Stimulated activated CD8-positive, alpha-beta memory T cell treated with anti-CD3 and anti-CD28 coated beads, Interleukin-12 subunit alpha, Interleukin-12 subunit beta, amount 100 ng/mL, for 24 hours (primary cell): Measurements from ENCODE around the gene SLC25A43.
"Not testable (repeated sequence)": the region's sequence is repeated elsewhere in the genome, so short reads cannot be mapped to it uniquely, and the experiment has no call there.

Experiments used
- DNase-seq: peaks from one replicate; pipeline ENCODE4 v3.0.0-alpha.2; 2020; ENCODE audit errors: extremely low read depth

Gene SLC25A43

GRCh38 chrX:119398974-119399771 is at the start of gene SLC25A43:
TSS of gene SLC25A43 (plus strand) at chrX:119399336. CDS start at chrX:119399404, 68 bp downstream.
- no peak for DNase-seq

GRCh38 chrX:119359618-119360382 is 39.3 kb upstream of the SLC25A43 start:
- DNase-seq = no peak

GRCh38 chrX:119361451-119361850 is 37.7 kb upstream of the SLC25A43 start:
- not testable (repeated sequence) for DNase-seq

- DNase-seq = not testable (repeated sequence)
Observed at GRCh38 chrX:119362074-119362473, 37.1 kb upstream of the SLC25A43 start.

DNA sequence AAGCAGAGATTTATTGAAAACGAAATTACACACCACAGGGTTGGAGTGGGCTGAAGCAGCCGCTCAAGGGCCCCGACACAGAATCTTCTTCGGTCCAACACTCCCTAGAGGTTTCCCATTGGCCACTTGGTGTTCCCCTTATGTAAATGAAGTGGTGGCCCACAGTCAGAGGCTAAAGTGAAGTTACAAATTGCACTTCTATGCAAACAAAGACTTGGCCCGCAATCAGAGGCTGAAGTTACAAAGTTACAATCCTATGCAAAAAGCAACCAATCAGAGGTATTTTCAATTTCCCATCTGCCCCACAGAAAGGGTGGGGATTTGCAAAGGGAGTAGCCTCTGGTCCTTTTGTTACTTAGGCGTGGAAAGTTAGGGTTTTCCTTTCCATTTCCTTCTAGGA is 35.7 kb upstream of the SLC25A43 start:
- DNase-seq = no peak

DNA sequence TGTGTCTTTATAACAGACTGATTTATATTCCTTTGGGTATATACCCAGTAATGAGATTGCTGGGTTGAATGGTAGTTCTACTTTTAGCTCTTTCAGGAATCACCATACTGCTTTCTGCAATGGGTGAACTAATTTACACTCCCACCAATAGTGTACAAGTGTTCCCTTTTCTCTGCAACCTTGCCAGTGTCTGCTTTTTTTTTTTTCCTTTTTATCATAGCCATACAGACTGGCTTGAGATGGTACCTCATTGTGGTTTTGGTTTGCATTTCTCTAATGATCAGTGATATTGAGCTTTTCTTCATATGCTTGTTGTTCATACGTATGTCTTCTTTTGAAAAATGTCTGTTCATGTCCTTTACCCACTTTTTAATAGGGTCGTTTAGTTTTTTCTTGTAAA is 27.3 kb upstream of the SLC25A43 start:
- DNase-seq = not testable (repeated sequence)

- DNase-seq = no peak
Observed at GRCh38 chrX:119374736-119375135, 24.4 kb upstream of the SLC25A43 start.

- no peak for DNase-seq
Observed at GRCh38 chrX:119375561-119375960, 23.6 kb upstream of the SLC25A43 start.

DNA sequence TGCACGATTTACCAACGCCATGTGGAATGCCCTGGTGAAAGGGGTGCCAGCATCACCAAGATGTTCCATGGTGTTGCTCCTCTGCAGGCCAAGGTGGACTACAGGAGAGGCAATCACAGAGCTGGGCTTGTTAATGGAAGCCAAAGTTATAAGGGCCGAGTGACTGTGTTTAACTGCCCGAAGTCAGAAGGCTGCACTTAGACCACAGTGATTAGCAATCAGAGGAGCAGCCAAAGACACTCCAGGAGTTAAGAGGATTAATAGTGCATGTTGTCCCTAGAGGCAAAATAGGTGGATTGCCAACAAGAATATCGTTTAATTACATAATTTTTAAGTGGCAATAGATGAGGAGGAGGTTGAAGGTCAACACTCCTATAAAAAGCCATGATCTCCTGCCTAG is 22.8 kb upstream of the SLC25A43 start:
- no peak for DNase-seq

DNA sequence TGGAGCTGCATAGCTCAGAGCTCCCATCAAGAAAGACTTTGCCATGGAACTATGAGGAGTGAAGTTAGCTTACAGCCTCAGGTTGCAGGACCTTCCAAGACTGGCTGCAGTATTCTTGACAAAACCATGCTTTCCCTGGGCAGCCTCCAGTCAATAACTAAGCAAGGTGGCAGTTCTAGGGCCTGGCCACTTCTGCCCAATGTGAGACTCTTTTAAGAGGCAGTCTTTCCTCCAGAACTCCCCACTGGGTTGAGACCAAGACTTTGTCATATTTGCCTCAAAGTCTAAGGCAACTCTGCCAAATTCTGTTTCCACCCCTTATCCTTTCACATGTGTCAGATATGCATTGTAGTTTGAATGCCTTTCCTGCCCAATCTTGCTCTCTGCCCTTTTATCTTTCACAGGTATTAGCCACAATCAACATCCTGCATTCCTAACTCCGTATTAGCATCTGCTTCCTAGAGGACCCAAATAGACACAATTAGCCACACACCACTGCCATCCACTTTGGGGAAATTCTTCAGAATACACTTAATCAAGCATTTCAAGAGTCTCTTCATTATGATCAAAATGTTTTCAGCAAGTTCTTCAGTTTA is 17.7 kb upstream of the SLC25A43 start:
- DNase-seq = no peak

DNA sequence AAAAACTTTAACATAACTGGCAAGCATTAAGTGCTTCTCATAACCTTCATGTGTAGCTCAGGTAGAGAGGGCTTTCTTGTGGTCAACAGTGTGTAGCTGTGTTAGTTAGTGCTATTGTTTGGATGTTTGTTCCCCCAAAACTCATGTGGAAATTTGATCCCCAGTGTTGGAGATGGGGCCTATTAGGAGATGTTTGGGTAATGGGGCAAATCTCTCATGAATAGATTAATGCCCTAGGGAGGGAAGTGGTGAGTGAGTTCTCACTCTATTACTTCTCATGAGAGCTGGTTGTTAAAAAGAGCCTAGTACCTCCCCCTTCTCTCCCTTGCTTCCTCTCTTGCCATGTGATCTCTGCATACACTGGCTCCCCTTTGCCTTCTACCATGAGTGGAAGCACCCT is 16.5 kb upstream of the SLC25A43 start:
- DNase-seq = no peak

DNA sequence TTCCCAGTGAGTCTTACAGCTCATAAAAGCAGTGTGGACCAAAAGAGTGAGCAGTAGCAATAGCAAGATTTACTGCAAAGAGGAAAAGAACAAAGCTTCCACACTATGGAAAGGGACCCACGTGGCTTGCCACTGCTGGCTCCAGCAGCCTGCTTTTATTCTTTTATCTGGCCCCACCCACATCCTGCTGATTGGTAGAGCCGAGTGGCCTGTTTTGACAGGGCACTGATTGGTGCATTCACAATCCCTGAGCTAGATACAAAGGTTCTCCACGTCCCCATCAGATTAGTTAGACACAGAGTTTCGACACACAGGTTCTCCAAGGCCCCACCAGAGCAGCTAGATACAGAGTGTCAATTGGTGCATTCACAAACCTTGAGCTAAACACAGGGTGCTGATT is 12.5 kb upstream of the SLC25A43 start:
- not testable (repeated sequence) for DNase-seq

DNA sequence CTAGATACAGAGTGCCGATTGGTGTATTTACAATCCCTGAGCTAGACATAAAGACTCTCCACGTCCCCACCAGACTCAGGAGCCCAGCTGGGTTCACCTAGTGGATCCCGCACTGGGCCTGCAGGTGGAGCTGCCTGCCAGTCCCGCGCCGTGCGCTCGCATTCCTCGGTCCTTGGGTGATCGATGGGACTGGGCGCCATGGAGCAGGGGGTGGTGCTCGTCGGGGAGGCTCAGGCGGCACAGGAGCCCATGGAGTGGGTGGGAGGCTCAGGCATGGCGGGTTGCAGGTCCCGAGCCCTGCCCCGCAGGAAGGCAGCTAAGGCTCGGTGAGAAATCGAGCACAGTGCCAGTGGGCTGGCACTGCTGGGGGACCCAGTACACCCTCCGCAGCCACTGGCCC is 11.7 kb upstream of the SLC25A43 start:
- DNase-seq = not testable (repeated sequence)

DNA sequence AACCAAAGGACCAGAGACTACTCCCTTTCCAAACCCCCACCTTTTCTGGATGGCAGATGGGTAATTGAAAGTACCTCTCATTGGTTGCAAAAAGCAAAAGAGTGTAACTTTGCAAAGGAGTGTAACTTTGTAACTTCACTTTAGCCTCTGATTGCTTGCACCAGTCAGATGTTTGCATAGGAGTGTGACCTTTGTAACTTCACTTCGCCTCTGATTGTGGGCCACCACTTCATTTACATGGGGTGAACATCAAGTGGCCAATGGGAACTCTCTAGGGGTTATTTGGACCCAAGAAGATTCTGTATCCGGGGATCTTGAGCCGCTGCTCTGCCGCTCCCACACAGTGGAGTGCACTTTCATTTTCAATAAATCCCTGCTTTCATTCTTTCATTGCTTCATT is 9.9 kb upstream of the SLC25A43 start:
- no peak for DNase-seq

- DNase-seq = no peak
Observed at GRCh38 chrX:119389871-119390501, 9.2 kb upstream of the SLC25A43 start.

- DNase-seq = no peak
Observed at GRCh38 chrX:119391279-119391678, 7.9 kb upstream of the SLC25A43 start.

- no peak for DNase-seq
Observed at GRCh38 chrX:119393144-119393543, 6.0 kb upstream of the SLC25A43 start.

DNA sequence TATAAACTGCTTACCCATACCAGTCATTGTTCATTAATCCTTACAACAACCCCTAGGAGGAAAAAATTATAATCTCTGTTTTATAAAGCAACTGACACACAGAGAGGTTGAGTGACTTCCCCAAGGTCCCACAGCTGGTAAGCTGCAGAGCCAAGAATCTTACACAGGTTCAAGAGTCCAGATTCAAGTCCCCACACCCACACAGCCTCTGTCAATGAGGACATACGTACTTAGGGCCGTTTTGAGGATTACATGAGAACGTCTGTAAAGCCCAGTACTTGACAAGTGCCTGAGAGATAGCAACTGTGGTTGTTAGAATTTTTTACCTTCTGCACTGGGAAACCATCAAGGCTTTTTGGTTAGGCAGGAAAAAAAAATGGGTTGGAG is 556 bp upstream of the SLC25A43 start:
- DNase-seq = no peak

GRCh38 chrX:119399772-119400101 is 601 bp downstream of the SLC25A43 start:
- DNase-seq = no peak

GRCh38 chrX:119401569-119401968 is 2.4 kb downstream of the SLC25A43 start:
- DNase-seq = no peak

- no peak for DNase-seq
Observed at GRCh38 chrX:119402588-119402987, 3.5 kb downstream of the SLC25A43 start.

GRCh38 chrX:119406776-119407175 is 7.6 kb downstream of the SLC25A43 start:
- DNase-seq = no peak
